T-helper 1 cell treated with Interleukin-12 subunit alpha and Interleukin-12 subunit beta and Interleukin-4 antibody, amounts not matched to agents 30 μg/mL and 1 μg/mL, for 36 hours (primary cell): ENCODE measurements around the gene PSMB10.
A peak's percentile ranks its signal among the peaks of the same experiment; 100 is the strongest.

Experiments
- H3K27ac Mint-ChIP-seq: one replicate; pipeline ENCODE4 v1.8.0; 2021; ENCODE audit warnings: mild to moderate bottlenecking, mixed read lengths
- H3K27me3 Mint-ChIP-seq: one replicate; pipeline ENCODE4 v1.8.0; 2021; ENCODE audit warnings: low read depth, mixed read lengths
- H3K36me3 Mint-ChIP-seq: one replicate; pipeline ENCODE4 v1.8.0; 2021; ENCODE audit warnings: low read depth, mixed read lengths
- H3K4me1 Mint-ChIP-seq: one replicate; pipeline ENCODE4 v1.8.0; 2021; ENCODE audit warnings: low read depth, mixed read lengths
- H3K4me3 Mint-ChIP-seq: one replicate; pipeline ENCODE4 v1.8.0; 2021; ENCODE audit warnings: mild to moderate bottlenecking, moderate library complexity, mixed read lengths
- H3K9me3 Mint-ChIP-seq: one replicate; pipeline ENCODE4 v1.8.0; 2021; ENCODE audit warnings: mixed read lengths

PSMB10 gene

GRCh38 chr16:67967183-67967957 lies 30.7 kb upstream of the PSMB10 start:
- Mint-ChIP-seq H3K4me1 (peaks cover 29% of the 10 kb centered on the region), H3K36me3 (peaks cover 2% of the 10 kb centered on the region), H3K4me3 (peak overlapping the region; percentile 95), H3K9me3 (no peaks in the 10 kb centered on the region), H3K27ac (peak overlapping the region; percentile 91), H3K27me3 (no peaks in the 10 kb centered on the region)

- Mint-ChIP-seq H3K4me3 (peak overlapping the region; percentile 95), H3K9me3 (no peaks in the 10 kb centered on the region), H3K36me3 (peaks cover 2% of the 10 kb centered on the region), H3K4me1 (peaks cover 29% of the 10 kb centered on the region), H3K27ac (peak overlapping the region; percentile 91), H3K27me3 (no peaks in the 10 kb centered on the region)
Observed at GRCh38 chr16:67966549-67967182, 30.0 kb upstream of the PSMB10 start.

- Mint-ChIP-seq H3K4me3 (peak overlapping the region; percentile 95), H3K27ac (peak overlapping the region; percentile 31), H3K9me3 (no peaks in the 10 kb centered on the region), H3K4me1 (peaks cover 29% of the 10 kb centered on the region), H3K36me3 (peaks cover 4% of the 10 kb centered on the region), H3K27me3 (no peaks in the 10 kb centered on the region)
Observed at GRCh38 chr16:67965668-67966548, 29.3 kb upstream of the PSMB10 start.

- H3K4me3 Mint-ChIP-seq: no peak overlapping the region
- H3K27me3 Mint-ChIP-seq: no peaks in the 10 kb centered on the region
- H3K36me3 Mint-ChIP-seq: peaks cover 7% of the 10 kb centered on the region
- peaks cover 26% of the 10 kb centered on the region for H3K4me1 Mint-ChIP-seq
- H3K27ac Mint-ChIP-seq: no peak overlapping the region
- no peaks in the 10 kb centered on the region for H3K9me3 Mint-ChIP-seq
Observed at GRCh38 chr16:67964477-67965131, 28.0 kb upstream of the PSMB10 start.

GRCh38 chr16:67963662-67964321 lies 27.1 kb upstream of the PSMB10 start:
- Mint-ChIP-seq H3K9me3 (no peaks in the 10 kb centered on the region), H3K36me3 (peaks cover 7% of the 10 kb centered on the region), H3K27ac (no peak overlapping the region), H3K4me1 (peaks cover 23% of the 10 kb centered on the region), H3K27me3 (no peaks in the 10 kb centered on the region), H3K4me3 (no peak overlapping the region)

GRCh38 chr16:67963292-67963661 lies 26.6 kb upstream of the PSMB10 start:
- Mint-ChIP-seq H3K27me3 (no peaks in the 10 kb centered on the region), H3K4me1 (peaks cover 23% of the 10 kb centered on the region), H3K27ac (no peak overlapping the region), H3K9me3 (no peaks in the 10 kb centered on the region), H3K36me3 (peaks cover 11% of the 10 kb centered on the region), H3K4me3 (no peak overlapping the region)

- peaks cover 18% of the 10 kb centered on the region for H3K4me1 Mint-ChIP-seq
- no peak overlapping the region for H3K4me3 Mint-ChIP-seq
- peaks cover 12% of the 10 kb centered on the region for H3K36me3 Mint-ChIP-seq
- H3K9me3 Mint-ChIP-seq: no peaks in the 10 kb centered on the region
- no peaks in the 10 kb centered on the region for H3K27me3 Mint-ChIP-seq
- no peak overlapping the region for H3K27ac Mint-ChIP-seq
Observed at GRCh38 chr16:67962135-67962534, 25.5 kb upstream of the PSMB10 start.

GRCh38 chr16:67961551-67961957 lies 24.9 kb upstream of the PSMB10 start:
- H3K27ac Mint-ChIP-seq: no peak overlapping the region
- peaks cover 12% of the 10 kb centered on the region for H3K4me1 Mint-ChIP-seq
- H3K27me3 Mint-ChIP-seq: no peaks in the 10 kb centered on the region
- peaks cover 12% of the 10 kb centered on the region for H3K36me3 Mint-ChIP-seq
- H3K9me3 Mint-ChIP-seq: no peaks in the 10 kb centered on the region
- H3K4me3 Mint-ChIP-seq: no peak overlapping the region

- no peaks in the 10 kb centered on the region for H3K27me3 Mint-ChIP-seq
- peaks cover 12% of the 10 kb centered on the region for H3K36me3 Mint-ChIP-seq
- H3K27ac Mint-ChIP-seq: no peak overlapping the region
- no peak overlapping the region for H3K4me3 Mint-ChIP-seq
- no peaks in the 10 kb centered on the region for H3K9me3 Mint-ChIP-seq
- no peaks in the 10 kb centered on the region for H3K4me1 Mint-ChIP-seq
Observed at GRCh38 chr16:67959536-67960329, 23.1 kb upstream of the PSMB10 start.

GRCh38 chr16:67957622-67958021 lies 21.0 kb upstream of the PSMB10 start:
- Mint-ChIP-seq H3K27ac (no peak overlapping the region), H3K9me3 (no peaks in the 10 kb centered on the region)

GRCh38 chr16:67954421-67955196 lies 18.0 kb upstream of the PSMB10 start:
- H3K27me3 Mint-ChIP-seq: no peaks in the 10 kb centered on the region
- no peak overlapping the region for H3K27ac Mint-ChIP-seq
- no peaks in the 10 kb centered on the region for H3K9me3 Mint-ChIP-seq
- H3K36me3 Mint-ChIP-seq: peaks cover 7% of the 10 kb centered on the region
- no peak overlapping the region for H3K4me3 Mint-ChIP-seq
- H3K4me1 Mint-ChIP-seq: no peaks in the 10 kb centered on the region

More at GRCh38 chr16:67957622-67958021, 21.0 kb upstream of the PSMB10 start:
- H3K27me3 Mint-ChIP-seq: no peaks in the 10 kb centered on the region
- peaks cover 10% of the 10 kb centered on the region for H3K36me3 Mint-ChIP-seq
- no peaks in the 10 kb centered on the region for H3K4me1 Mint-ChIP-seq
- no peak overlapping the region for H3K4me3 Mint-ChIP-seq

GRCh38 chr16:67953641-67954375 lies 17.2 kb upstream of the PSMB10 start:
- H3K27me3 Mint-ChIP-seq: no peaks in the 10 kb centered on the region
- H3K4me3 Mint-ChIP-seq: no peak overlapping the region
- no peaks in the 10 kb centered on the region for H3K9me3 Mint-ChIP-seq
- H3K36me3 Mint-ChIP-seq: peaks cover 7% of the 10 kb centered on the region
- H3K27ac Mint-ChIP-seq: no peak overlapping the region
- H3K4me1 Mint-ChIP-seq: no peaks in the 10 kb centered on the region
